SK-N-SH (cell line): Measurements from ENCODE around the gene KRTAP10-8. TPM values are rescaled to one million over a fixed set of nuclear protein-coding genes. Genes with fewer than 3 reads are reported as not detected.

Experiments used
- CTCF ChIA-PET: fragments of 300-600, 350-600 bp; formaldehyde crosslinking; extraction: SDS; loops from one replicate; lab custom pipeline; 2021; lab: Yijun Ruan, JAX
- POLR2A ChIA-PET: fragments of 350-600 bp; sonication (Branson Sonifier 250); formaldehyde crosslinking; extraction: SDS; loops from one replicate; lab custom pipeline; 2020; ENCODE audit warnings: antibody characterized with exemption, inconsistent platforms; lab: Yijun Ruan, JAX
- DNase-seq: peaks from one replicate; pipeline ENCODE4 v3.0.0; 2012
- H2AFZ ChIP-seq: fragments of 200-600 bp; sonication (generic); 2 replicates; pipeline ENCODE4 v1.8.1; 2016; ENCODE audit warnings: antibody characterized with exemption, mild to moderate bottlenecking, low read depth
- H3F3A ChIP-seq: fragments of 200-600 bp; sonication (generic); replicated peaks from 2 replicates; pipeline ENCODE3; 2016; ENCODE audit warnings: antibody characterized with exemption, mild to moderate bottlenecking; ENCODE audit not compliant: insufficient read depth
- H3K27ac ChIP-seq, 2 experiments: fragments of 200-500 bp in 1 of 2; fragments of 200-600 bp in 1 of 2; sonication (Bioruptor generic) in 1 of 2; sonication (generic), shearing (Covaris generic) in 1 of 2; 2 replicates each; pipeline versions ENCODE4 v1.5.1 to v1.6.1; 2014 to 2016; ENCODE audit warnings: low read depth in 2 of 2, inconsistent platforms in 1 of 2, low read length in 1 of 2, mild to moderate bottlenecking in 1 of 2, mixed read lengths in 1 of 2
- H3K27me3 ChIP-seq: fragments of 200-600 bp; sonication (generic), shearing (Covaris generic); 2 replicates; pipeline ENCODE4 v1.6.1; 2016; ENCODE audit warnings: mixed run types; ENCODE audit not compliant: insufficient read depth
- H3K36me3 ChIP-seq, 2 experiments: fragments of 200-500 bp in 1 of 2; fragments of 200-600 bp in 1 of 2; sonication (Bioruptor generic) in 1 of 2; sonication (generic) in 1 of 2; replicated peaks in 1 of 2; 2 replicates each; pipeline versions ENCODE3 to v1.5.1; 2014 to 2016; ENCODE audit warnings: low read length in 1 of 2, mild to moderate bottlenecking in 1 of 2; ENCODE audit not compliant: insufficient read depth in 2 of 2, control insufficient read depth in 1 of 2
- H3K4me1 ChIP-seq, 2 experiments: fragments of 200-500 bp in 1 of 2; fragments of 200-600 bp in 1 of 2; sonication (Bioruptor generic) in 1 of 2; sonication (generic), shearing (Covaris generic) in 1 of 2; 2 replicates each; pipeline versions ENCODE4 v1.5.1 to v1.6.1; 2014 to 2016; ENCODE audit warnings: low read depth in 1 of 2, low read length in 1 of 2, mixed run types in 1 of 2; ENCODE audit not compliant: insufficient read depth in 2 of 2, control insufficient read depth in 1 of 2
- H3K4me2 ChIP-seq: fragments of 200-600 bp; sonication (generic), shearing (Covaris generic); 2 replicates; pipeline ENCODE4 v1.6.1; 2017; ENCODE audit warnings: mixed run types
- H3K4me3 ChIP-seq, 2 experiments: fragments of 200-500 bp in 1 of 2; fragments of 200-600 bp in 1 of 2; sonication (Bioruptor generic) in 1 of 2; sonication (generic), shearing (Covaris generic) in 1 of 2; 2 replicates each; pipeline versions ENCODE4 v1.5.1 to v1.8.1; 2014 to 2016; ENCODE audit warnings: low read depth in 2 of 2, inconsistent platforms in 1 of 2, low read length in 1 of 2, mild to moderate bottlenecking in 1 of 2, mixed read lengths in 1 of 2, moderate library complexity in 1 of 2
- H3K79me2 ChIP-seq: fragments of 200-600 bp; sonication (generic); 2 replicates; pipeline ENCODE4 v1.8.1; 2017; ENCODE audit warnings: mild to moderate bottlenecking; ENCODE audit not compliant: insufficient read depth
- H3K9ac ChIP-seq: fragments of 200-600 bp; sonication (generic); 2 replicates; pipeline ENCODE4 v1.6.1; 2017; ENCODE audit warnings: mixed run types
- H3K9me2 ChIP-seq: fragments of 200-600 bp; sonication (generic); 2 replicates; pipeline ENCODE4 v1.6.1; 2017; ENCODE audit warnings: mixed run types
- H3K9me3 ChIP-seq: fragments of 200-600 bp; sonication (generic); 2 replicates; pipeline ENCODE4 v1.6.1; 2017; ENCODE audit warnings: mixed run types, mild to moderate bottlenecking, moderate library complexity
- H4K20me1 ChIP-seq: fragments of 200-600 bp; sonication (generic); 2 replicates; pipeline ENCODE4 v1.6.1; 2017; ENCODE audit warnings: mild to moderate bottlenecking, mixed run types; ENCODE audit not compliant: insufficient read depth
- CHD2 ChIP-seq: fragments of 150-350 bp; IDR thresholded peaks from 2 replicates; pipeline ENCODE4 v1.6.1; 2018; ENCODE audit warnings: low read length; ENCODE audit not compliant: partially characterized antibody
- EP300 ChIP-seq, 2 experiments: IDR thresholded peaks; 2 replicates each; pipeline versions ENCODE4 v1.4.0 to v1.6.1; 2012; ENCODE audit warnings: borderline replicate concordance in 1 of 2, low read depth in 1 of 2, low read length in 1 of 2
- EZH2phosphoT487 ChIP-seq: fragments of 200-600 bp; sonication (generic); IDR thresholded peaks from 2 replicates; pipeline ENCODE4 v1.6.1; 2017; ENCODE audit warnings: low read depth, mixed run types, mild to moderate bottlenecking, antibody characterized with exemption, moderate library complexity, borderline replicate concordance
- FOSL2 ChIP-seq: IDR thresholded peaks from 2 replicates; pipeline ENCODE4 v1.4.0; 2012; ENCODE audit warnings: low read depth, mild to moderate bottlenecking, moderate library complexity, borderline replicate concordance
- FOXJ3 ChIP-seq: sonication (generic); formaldehyde crosslinking; IDR thresholded peaks from 2 replicates; pipeline ENCODE4 v1.5.1; 2020; ENCODE audit warnings: mild to moderate bottlenecking, missing genetic modification reagents
- GATA2 ChIP-seq: sonication (generic); formaldehyde crosslinking; IDR thresholded peaks from 2 replicates; pipeline ENCODE4 v1.5.0; 2020; ENCODE audit warnings: mild to moderate bottlenecking, missing genetic modification reagents
- JUND ChIP-seq: IDR thresholded peaks from 2 replicates; pipeline ENCODE4 v1.4.0; 2012
- MEF2A ChIP-seq: IDR thresholded peaks from 2 replicates; pipeline ENCODE4 v1.4.0; 2012; ENCODE audit warnings: low read depth, borderline replicate concordance
- NFIC ChIP-seq: IDR thresholded peaks from 2 replicates; pipeline ENCODE4 v1.4.0; 2012; ENCODE audit warnings: borderline replicate concordance
- NRF1 ChIP-seq: IDR thresholded peaks from 2 replicates; pipeline ENCODE4 v1.6.1; 2012; ENCODE audit warnings: low read depth, mild to moderate bottlenecking, low read length
- POLR2AphosphoS5 ChIP-seq: IDR thresholded peaks from 2 replicates; pipeline ENCODE4 v1.6.1; 2012; ENCODE audit warnings: low read depth, low read length
- RAD21 ChIP-seq: IDR thresholded peaks from 2 replicates; pipeline ENCODE4 v1.6.1; 2012; ENCODE audit warnings: mild to moderate bottlenecking, low read length
- RCOR1 ChIP-seq: fragments of 150-350 bp; IDR thresholded peaks from 2 replicates; pipeline ENCODE4 v1.6.1; 2017; ENCODE audit warnings: antibody characterized with exemption, low read length
- RFX5 ChIP-seq: IDR thresholded peaks from 2 replicates; pipeline ENCODE4 v1.6.1; 2012; ENCODE audit warnings: mild to moderate bottlenecking, improper control_type of control experiment, low read length
- RXRA ChIP-seq: IDR thresholded peaks from 2 replicates; pipeline ENCODE4 v1.4.0; 2012; ENCODE audit warnings: low read depth, mild to moderate bottlenecking, borderline replicate concordance
- SIN3A ChIP-seq: IDR thresholded peaks from 2 replicates; pipeline ENCODE4 v1.6.1; 2012; ENCODE audit warnings: low read depth, mild to moderate bottlenecking, low read length, moderate library complexity, borderline replicate concordance
- SMC3 ChIP-seq: IDR thresholded peaks from 2 replicates; pipeline ENCODE4 v1.6.1; 2012; ENCODE audit warnings: low read depth, low read length, improper control_type of control experiment
- TAF1 ChIP-seq: IDR thresholded peaks from 2 replicates; pipeline ENCODE4 v1.6.1; 2012; ENCODE audit warnings: low read depth, mild to moderate bottlenecking, low read length, moderate library complexity, borderline replicate concordance
- TEAD4 ChIP-seq: IDR thresholded peaks from 2 replicates; pipeline ENCODE4 v1.4.0; 2012; ENCODE audit warnings: mild to moderate bottlenecking, borderline replicate concordance; ENCODE audit not compliant: insufficient read depth
- USF1 ChIP-seq: IDR thresholded peaks from 2 replicates; pipeline ENCODE4 v1.4.0; 2012; ENCODE audit warnings: low read depth, borderline replicate concordance
- WGBS: methylation state at CpG from one replicate; pipeline ENCODE4 v1.1.6; 2017; ENCODE audit warnings: low lambda C conversion rate; 5-methylcytosine and 5-hydroxymethylcytosine counted together
- polyA plus RNA-seq, 3 experiments: library from polyadenylated mRNA; depleted of rRNA; stranded (reverse); fragments of >200 nt; gene quantifications; 2 replicates each; pipeline ENCODE4 v1.2.3, GENCODE V29; 2012
- TF ChIP-seq, protein P1 (sequence below): IDR thresholded peaks from 2 replicates; pipeline ENCODE4; 2012

The KRTAP10-8 gene
- polyA plus RNA-seq, 1 of the 3 experiments (the other 2 are of a cell fraction), result not detected

GRCh38 chr21:44574457-44575306 is 37.2 kb upstream of the KRTAP10-8 start:
- Histone ChIP-seq H3K9me2 (no peaks in the 10 kb centered on the region), H3K36me3 (no peaks in the 10 kb centered on the region), H3K27me3 (peaks cover 59% of the 10 kb centered on the region), H3K79me2 (no peaks in the 10 kb centered on the region), H3F3A (no peaks in the 10 kb centered on the region), H4K20me1 (no peaks in the 10 kb centered on the region), H2AFZ (no peak overlapping the region), H3K4me1 (no peaks in the 10 kb centered on the region; a peak in 1 of 4 replicates), H3K9ac (no peak overlapping the region), H3K4me3 (no peak overlapping the region), H3K4me2 (no peak overlapping the region), H3K27ac (no peak overlapping the region), H3K9me3 (no peaks in the 10 kb centered on the region)
- CTCF ChIA-PET, result no interaction called here
- no peak for TF ChIP-seq TAF1
- WGBS, result 0% methylated on average over 12 of the region's 21 CpGs
- DNase-seq, result no peak
- POLR2A ChIA-PET, result interaction anchor here (0.6 kb wide), 1 partner anchor 24 kb away, joined by 3 read pairs; no protein-coding TSS in a partner anchor

GRCh38 chr21:44575307-44576024 is 36.4 kb upstream of the KRTAP10-8 start:
- CTCF ChIA-PET, result no interaction called here
- no peaks in the 10 kb centered on the region for H3K36me3 ChIP-seq
- 33% methylated on average over 18 of the region's 20 CpGs for WGBS

DNA sequence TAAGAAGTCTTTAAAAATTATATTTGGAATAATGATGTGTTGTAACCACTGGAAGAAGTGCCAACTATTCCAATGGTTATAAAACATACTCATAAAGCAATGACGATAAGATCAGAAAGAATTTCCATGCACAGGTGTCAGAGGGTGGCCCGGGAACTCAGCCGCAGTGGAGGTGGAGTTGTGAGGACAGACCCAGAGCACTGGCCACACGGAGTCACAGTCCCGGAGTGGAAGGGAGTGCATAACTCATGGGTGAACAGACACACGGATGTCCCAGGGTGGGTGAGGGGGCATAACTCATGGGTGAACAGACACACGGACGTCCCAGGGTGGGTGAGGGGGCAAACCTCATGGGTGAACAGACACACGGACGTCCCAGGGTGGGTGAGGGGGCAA is 35.9 kb upstream of the KRTAP10-8 start:
- peaks cover 0 to 4% of the 10 kb centered on the region in 2 experiments; a peak in 1 of 4 replicates for H3K4me1 ChIP-seq
- no peak overlapping the region for H3K4me3 ChIP-seq
- H3K4me2 ChIP-seq, result no peak overlapping the region
- ChIA-PET CTCF (no interaction called here), POLR2A (no interaction called here)
- 19% methylated on average over 10 of the region's 10 CpGs for WGBS
- no peaks in the 10 kb centered on the region for H3K79me2 ChIP-seq
- H3F3A ChIP-seq, result no peaks in the 10 kb centered on the region
- no peaks in the 10 kb centered on the region for H3K36me3 ChIP-seq
- no peak overlapping the region for H3K27ac ChIP-seq
- no peaks in the 10 kb centered on the region for H4K20me1 ChIP-seq
- H2AFZ ChIP-seq, result no peak overlapping the region
- H3K27me3 ChIP-seq, result peaks cover 49% of the 10 kb centered on the region
- no peak overlapping the region for H3K9ac ChIP-seq
- H3K9me2 ChIP-seq, result no peaks in the 10 kb centered on the region
- no peak for DNase-seq
- no peaks in the 10 kb centered on the region for H3K9me3 ChIP-seq
- TF ChIP-seq JUND (no peak), RFX5 (no peak), SMC3 (no peak), NFIC (no peak), RCOR1 (no peak), EZH2phosphoT487 (no peak), GATA2 (no peak), USF1 (no peak), CHD2 (no peak), EP300 (IDR thresholded peaks at IDR 0.05; ENCODE audit: borderline replicate concordance in 1 of 2, low read depth in 1 of 2, low read length in 1 of 2) (no peak), TEAD4 (no peak), SIN3A (no peak), POLR2AphosphoS5 (no peak)
- TF ChIP-seq, protein P1, sequence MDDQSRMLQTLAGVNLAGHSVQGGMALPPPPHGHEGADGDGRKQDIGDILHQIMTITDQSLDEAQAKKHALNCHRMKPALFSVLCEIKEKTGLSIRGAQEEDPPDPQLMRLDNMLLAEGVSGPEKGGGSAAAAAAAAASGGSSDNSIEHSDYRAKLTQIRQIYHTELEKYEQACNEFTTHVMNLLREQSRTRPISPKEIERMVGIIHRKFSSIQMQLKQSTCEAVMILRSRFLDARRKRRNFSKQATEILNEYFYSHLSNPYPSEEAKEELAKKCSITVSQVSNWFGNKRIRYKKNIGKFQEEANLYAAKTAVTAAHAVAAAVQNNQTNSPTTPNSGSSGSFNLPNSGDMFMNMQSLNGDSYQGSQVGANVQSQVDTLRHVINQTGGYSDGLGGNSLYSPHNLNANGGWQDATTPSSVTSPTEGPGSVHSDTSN, result no peak

More at GRCh38 chr21:44575307-44576024, 36.4 kb upstream of the KRTAP10-8 start:
- DNase-seq, result no peak
- Histone ChIP-seq H3K27ac (no peak overlapping the region), H3K4me2 (no peak overlapping the region)
- no peak for TF ChIP-seq MEF2A
- no peak for TF ChIP-seq RAD21
- no peak for TF ChIP-seq NRF1
- TF ChIP-seq JUND, result no peak
- TF ChIP-seq SMC3, result no peak
- TF ChIP-seq RXRA, result no peak
- no peak for TF ChIP-seq CHD2
- TF ChIP-seq FOXJ3, result no peak
- no peak for TF ChIP-seq FOSL2
- no peak for TF ChIP-seq EZH2phosphoT487
- TF ChIP-seq SIN3A, result no peak
- TF ChIP-seq, all 33 proteins: peak for 0
- no peaks in the 10 kb centered on the region for H3K79me2 ChIP-seq
- no peaks in the 10 kb centered on the region for H3F3A ChIP-seq
- H2AFZ ChIP-seq, result no peak overlapping the region
- no peaks in the 10 kb centered on the region for H3K9me2 ChIP-seq
- no peaks in the 10 kb centered on the region for H4K20me1 ChIP-seq
- no peak overlapping the region for H3K9ac ChIP-seq
- H3K4me1 ChIP-seq, result peaks cover 0 to 4% of the 10 kb centered on the region in 2 experiments; a peak in 1 of 4 replicates
- no peaks in the 10 kb centered on the region for H3K9me3 ChIP-seq
- peaks cover 55% of the 10 kb centered on the region for H3K27me3 ChIP-seq
- no peak overlapping the region for H3K4me3 ChIP-seq
- POLR2A ChIA-PET, result interaction anchor here (0.6 kb wide), 1 partner anchor 25 kb away, joined by 3 read pairs; no protein-coding TSS in a partner anchor
